ENCODE data around the gene PLEKHG7. TPM values are rescaled to one million over a fixed set of nuclear protein-coding genes. Genes with fewer than 3 reads are reported as not detected.

The PLEKHG7 gene
- total and polyA plus RNA-seq, 4 donors = 0.08 to 0.28 (median 0.13) TPM

GRCh38 chr12:92753976-92754885, 51.4 kb downstream of the PLEKHG7 start:
- no peak overlapping the region for H3K9ac ChIP-seq (ENCODE audit: low read depth in 1 of 2, low read length in 2 of 2)
- no peaks in the 10 kb centered on the region for H3K36me3 ChIP-seq (ENCODE audit: control insufficient read depth in 4 of 4, insufficient read depth in 3 of 4, low read depth in 1 of 4, low read length in 3 of 4)
- no peaks in the 10 kb centered on the region for H3K9me3 ChIP-seq (ENCODE audit: control insufficient read depth in 4 of 4, low read length in 3 of 4)
- 78% methylated on average over 10 of the region's 10 CpGs for WGBS
- H3K4me3 ChIP-seq (ENCODE audit: low read depth in 1 of 3, low read length in 3 of 3) = no peak overlapping the region
- H3K4me1 ChIP-seq (ENCODE audit: control insufficient read depth in 4 of 4, insufficient read depth in 4 of 4, low read length in 3 of 4) = no peaks in the 10 kb centered on the region
- H3K27me3 ChIP-seq (ENCODE audit: control insufficient read depth in 4 of 4, insufficient read depth in 4 of 4, low read length in 3 of 4) = no peaks in the 10 kb centered on the region
- DNase-seq (ENCODE audit: low spot score) = no peak
- no peak for TF ChIP-seq REST (IDR thresholded peaks at IDR 0.05)
- no peak for TF ChIP-seq HNF4G (IDR thresholded peaks at IDR 0.05)
- no peak for TF ChIP-seq FOXA1 (IDR thresholded peaks at IDR 0.05)
- no peak for TF ChIP-seq YY1 (IDR thresholded peaks at IDR 0.05)
- no peak for TF ChIP-seq ZBTB33 (IDR thresholded peaks at IDR 0.05)
- TF ChIP-seq TAF1 (conservative IDR thresholded peaks at IDR 0.05) = no peak
- TF ChIP-seq RXRA (IDR thresholded peaks at IDR 0.05) = peak; percentile 14 to 48
- peak; percentile 24 for TF ChIP-seq SP1 (IDR thresholded peaks at IDR 0.05)
- TF ChIP-seq RAD21 (IDR thresholded peaks at IDR 0.05) = no peak
- TF ChIP-seq HNF4A (conservative IDR thresholded peaks at IDR 0.05) = no peak
- TF ChIP-seq JUND (IDR thresholded peaks at IDR 0.05) = no peak
- no peak for TF ChIP-seq CTCF (IDR thresholded peaks at IDR 0.05; ENCODE audit: low read depth, low read length, missing input control)
- TF ChIP-seq MAX (IDR thresholded peaks at IDR 0.05) = peak; percentile 13
- TF ChIP-seq EGR1 (IDR thresholded peaks at IDR 0.05; ENCODE audit: low read depth in 2 of 2) = no peak
- TF ChIP-seq FOXA2 (IDR thresholded peaks at IDR 0.05) = no peak
- no peak for TF ChIP-seq ATF3 (IDR thresholded peaks at IDR 0.05)
- no peak for TF ChIP-seq GABPA (IDR thresholded peaks at IDR 0.05 in 1 of 2, conservative IDR thresholded peaks at IDR 0.05 in 1 of 2)
- peak; percentile 94 for TF ChIP-seq NR2F2 (IDR thresholded peaks at IDR 0.05)
- no peak overlapping the region for H3K27ac ChIP-seq (ENCODE audit: low read depth in 1 of 2, low read length in 2 of 2)
